GM19023 (cell line): Measurements from ENCODE around the gene SLC17A9.
"Not testable (repeated sequence)": the region's sequence is repeated elsewhere in the genome, so short reads cannot be mapped to it uniquely, and the experiment has no call there.

Experiments
- ATAC-seq: cut with Tn5 transposase; IDR thresholded peaks from one replicate; pipeline ENCODE4 v1.9.1; 2021; ENCODE audit warnings: mild to moderate bottlenecking, moderate library complexity; ENCODE audit not compliant: unreplicated experiment

Gene SLC17A9

GRCh38 chr20:62955519-62956386, 3.2 kb downstream of the SLC17A9 start:
- no peak for ATAC-seq

DNA sequence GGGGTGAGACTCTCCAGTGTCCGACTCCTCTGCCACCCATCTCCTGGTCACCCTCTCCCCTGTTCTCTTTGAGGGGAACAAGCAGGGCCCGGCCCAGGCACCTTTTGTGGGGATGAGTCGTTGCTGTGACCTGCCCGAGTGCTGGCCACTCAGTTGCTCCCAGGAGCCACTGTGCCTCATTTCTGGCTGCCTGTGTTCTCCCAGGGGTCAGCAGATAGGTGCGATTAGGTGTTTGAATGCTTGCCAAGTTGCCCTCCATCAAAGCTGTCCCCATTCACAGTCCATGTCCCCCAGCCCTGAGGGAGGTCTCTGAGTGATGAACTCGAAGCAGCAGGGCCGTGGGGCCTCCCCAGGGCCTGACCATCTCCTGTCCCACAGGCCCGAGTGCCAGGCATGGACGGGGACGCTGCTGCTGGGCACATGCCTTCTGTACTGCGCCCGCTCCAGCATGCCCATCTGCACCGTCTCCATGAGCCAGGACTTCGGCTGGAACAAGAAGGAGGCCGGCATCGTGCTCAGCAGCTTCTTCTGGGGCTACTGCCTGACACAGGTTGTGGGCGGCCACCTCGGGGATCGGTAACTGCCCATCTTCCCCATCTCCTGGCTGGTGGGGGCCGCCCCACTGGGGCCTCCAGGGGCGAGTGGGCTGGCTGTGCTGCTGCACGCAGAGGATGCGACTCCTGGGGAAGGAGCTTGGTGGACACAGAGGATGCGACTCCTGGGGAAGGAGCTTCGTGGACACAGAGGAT, 4.1 kb downstream of the SLC17A9 start:
- ATAC-seq, result no peak

GRCh38 chr20:62957136-62958117, 4.9 kb downstream of the SLC17A9 start:
- no peak for ATAC-seq

GRCh38 chr20:62958388-62959100, 6.0 kb downstream of the SLC17A9 start:
- no peak for ATAC-seq

GRCh38 chr20:62959101-62959971, 6.8 kb downstream of the SLC17A9 start:
- no peak for ATAC-seq

DNA sequence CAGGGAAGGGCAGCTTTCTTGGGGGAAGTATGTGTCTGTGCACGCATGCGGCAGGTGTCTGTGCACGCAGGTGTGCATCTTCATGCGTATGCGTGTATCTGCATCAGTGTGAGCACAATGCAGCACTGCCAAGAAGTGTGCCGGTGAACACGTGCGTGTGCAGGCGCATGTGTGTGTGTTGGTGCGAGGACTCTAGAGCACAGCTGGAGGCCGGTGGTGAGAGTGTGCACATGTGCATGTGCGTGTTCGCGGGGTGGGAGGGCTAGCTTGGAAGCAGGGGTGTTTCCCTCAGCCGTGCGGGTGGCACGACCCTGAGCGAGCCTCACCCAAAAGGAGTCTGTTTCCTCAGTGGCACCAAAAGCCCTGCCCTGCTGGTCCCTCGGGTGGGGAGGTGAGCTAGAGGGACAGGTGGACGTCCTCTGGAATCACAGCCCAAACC, 7.5 kb downstream of the SLC17A9 start:
- ATAC-seq, result no peak

DNA sequence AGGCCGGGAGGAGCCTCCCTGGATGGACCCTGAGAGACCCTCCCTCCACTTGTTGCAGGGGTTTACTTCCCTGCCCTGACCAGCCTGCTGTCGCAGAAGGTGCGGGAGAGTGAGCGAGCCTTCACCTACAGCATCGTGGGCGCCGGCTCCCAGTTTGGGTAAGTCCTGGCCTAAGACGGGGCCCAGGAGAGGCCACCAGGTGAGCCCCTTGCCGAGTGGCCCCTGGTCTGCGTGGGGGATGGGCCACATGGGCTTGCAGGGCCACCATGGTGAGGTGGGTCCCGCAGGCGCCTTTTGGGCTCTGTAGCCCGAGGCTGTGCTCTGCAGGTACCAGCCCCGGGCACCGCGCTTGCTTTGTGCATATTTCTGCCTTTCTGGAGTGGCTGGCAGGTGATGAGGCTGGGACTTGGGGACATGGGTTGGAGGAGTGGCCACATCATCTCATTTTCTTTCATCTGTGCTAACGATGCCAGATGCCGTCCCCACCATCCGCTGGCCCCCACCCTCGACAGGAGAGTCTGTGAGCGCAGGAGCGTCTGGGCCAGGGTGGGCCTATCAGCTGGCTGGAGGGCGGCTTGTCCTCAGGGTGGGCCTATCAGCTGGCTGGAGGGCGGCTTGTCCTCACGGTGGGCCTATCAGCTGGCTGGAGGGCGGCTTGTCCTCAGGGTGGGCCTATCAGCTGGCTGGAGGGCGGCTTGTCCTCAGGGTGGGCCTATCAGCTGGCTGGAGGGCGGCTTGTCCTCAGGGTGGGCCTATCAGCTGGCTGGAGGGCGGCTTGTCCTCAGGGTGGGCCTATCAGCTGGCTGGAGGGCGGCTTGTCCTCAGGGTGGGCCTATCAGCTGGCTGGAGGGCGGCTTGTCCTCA, 8.2 kb downstream of the SLC17A9 start:
- ATAC-seq, result not testable (repeated sequence)

GRCh38 chr20:62961310-62961783, 8.8 kb downstream of the SLC17A9 start:
- ATAC-seq, result no peak

- no peak for ATAC-seq
Observed at GRCh38 chr20:62961799-62962198, 9.3 kb downstream of the SLC17A9 start.

DNA sequence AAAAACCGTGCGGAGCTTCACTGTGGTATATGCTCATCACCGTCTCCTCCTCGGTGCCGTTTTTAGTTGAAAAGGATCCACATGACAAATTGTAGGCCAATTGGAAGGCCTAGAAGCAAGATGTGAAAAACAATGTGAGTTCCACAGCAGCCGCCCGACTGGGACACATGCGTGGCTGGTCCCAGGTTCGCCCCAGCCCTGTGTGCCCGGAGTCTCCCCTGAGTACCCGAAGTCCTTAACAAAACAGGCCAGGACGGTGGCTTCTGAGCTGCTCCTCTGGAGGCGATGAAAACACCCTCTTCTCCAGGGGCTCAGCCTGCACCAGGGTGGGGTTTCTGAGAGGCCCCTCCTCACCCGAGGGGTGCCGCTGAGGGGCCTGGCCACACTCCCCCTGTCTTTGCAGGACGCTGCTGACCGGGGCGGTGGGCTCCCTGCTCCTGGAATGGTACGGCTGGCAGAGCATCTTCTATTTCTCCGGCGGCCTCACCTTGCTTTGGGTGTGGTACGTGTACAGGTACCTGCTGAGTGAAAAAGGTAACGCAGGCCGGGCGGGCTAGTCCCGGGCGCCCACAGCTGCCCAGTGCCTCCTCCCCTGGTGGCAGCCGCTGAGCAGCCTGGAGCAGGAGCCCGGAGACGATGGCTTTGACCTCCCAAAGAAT, 9.8 kb downstream of the SLC17A9 start:
- no peak for ATAC-seq

GRCh38 chr20:62962891-62963613, 10.5 kb downstream of the SLC17A9 start:
- ATAC-seq, result no peak

GRCh38 chr20:62963614-62964397, 11.3 kb downstream of the SLC17A9 start:
- no peak for ATAC-seq

DNA sequence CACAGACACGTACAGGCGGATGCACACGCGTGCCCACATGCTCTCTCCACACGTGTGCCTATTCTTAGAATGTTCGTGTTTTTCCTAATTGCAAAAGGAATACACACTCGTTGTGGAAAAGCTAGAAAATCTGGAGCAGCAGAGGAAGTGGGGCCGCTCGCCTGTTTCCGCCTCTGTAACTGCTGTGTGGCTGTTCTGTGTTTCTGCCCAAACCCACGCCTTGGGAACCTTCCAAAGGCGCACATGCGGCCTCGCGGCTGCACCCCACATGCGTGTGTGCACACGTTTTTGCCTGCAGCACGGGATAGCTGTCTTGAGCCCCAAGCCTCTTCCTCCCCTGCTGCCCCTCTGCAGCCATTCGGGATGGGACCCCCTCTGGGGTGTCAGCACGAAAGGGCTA, 12.2 kb downstream of the SLC17A9 start:
- ATAC-seq, result no peak

DNA sequence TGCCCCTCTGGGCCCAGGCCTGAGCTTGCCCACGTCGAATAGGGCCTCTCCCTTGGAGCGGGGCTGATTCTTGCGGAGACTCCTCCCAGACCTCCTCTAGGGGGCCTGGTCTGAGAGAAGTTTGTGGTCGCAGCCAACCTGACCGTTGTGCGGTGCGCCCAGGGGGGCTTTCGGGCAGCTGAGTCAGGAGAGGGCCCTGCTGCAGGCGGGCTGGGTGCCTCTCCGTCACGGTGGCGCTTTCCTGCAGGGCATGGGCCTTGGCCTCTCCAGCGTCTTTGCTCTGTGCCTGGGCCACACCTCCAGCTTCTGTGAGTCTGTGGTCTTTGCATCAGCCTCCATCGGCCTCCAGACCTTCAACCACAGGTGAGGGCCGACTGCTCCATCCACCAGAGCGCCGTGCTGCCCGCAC, 12.9 kb downstream of the SLC17A9 start:
- ATAC-seq, result no peak

DNA sequence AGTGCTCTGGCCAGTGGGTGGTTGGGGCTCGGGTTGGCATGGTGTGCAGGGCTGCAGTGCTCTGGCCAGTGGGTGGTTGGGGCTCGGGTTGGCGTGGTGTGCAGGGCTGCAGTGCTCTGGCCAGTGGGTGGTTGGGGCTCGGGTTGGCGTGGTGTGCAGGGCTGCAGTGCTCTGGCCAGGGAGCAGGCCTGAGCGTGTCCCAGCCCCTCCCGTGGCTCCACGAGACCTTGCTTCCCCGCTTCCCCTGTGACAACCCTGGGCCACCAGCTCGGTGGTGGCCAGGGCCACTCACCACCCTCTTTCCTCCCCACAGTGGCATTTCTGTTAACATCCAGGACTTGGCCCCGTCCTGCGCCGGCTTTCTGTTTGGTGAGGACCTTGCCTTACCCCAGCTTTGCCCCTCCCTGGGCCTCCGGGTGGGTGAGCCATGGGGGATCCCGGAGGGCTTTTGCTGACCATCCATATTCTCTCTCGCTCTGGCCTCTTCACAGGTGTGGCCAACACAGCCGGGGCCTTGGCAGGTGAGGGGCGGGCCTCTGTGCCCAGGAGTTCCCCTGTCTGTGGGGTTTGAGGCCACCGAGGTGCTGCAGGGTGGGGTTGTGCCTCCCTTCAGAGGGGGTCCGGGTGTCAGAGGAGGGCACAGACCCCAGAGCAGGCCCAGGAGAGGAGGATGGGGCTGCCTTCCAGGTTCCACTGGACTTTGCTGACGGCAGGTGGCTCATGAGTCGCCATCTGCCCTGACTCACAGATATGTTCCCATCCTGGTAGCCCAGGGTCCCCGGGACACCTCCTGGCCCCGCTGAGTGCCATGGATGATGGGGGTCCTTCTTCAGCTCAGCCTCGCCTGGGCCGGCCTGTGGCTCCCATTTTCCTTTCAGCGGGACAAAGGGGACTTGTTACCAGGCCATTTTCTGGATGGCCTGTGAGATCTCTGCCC, 14.0 kb downstream of the SLC17A9 start:
- ATAC-seq, result no peak
